GM21526 (cell line): ENCODE data around the gene GAL3ST2.
"Not testable (repeated sequence)": the region's sequence is repeated elsewhere in the genome, so short reads cannot be mapped to it uniquely, and the experiment has no call there.

Experiments used
- ATAC-seq: cut with Tn5 transposase; IDR thresholded peaks from one replicate; pipeline ENCODE4 v1.9.1; 2021; ENCODE audit warnings: moderate library complexity; ENCODE audit not compliant: unreplicated experiment, low FRiP score

Gene GAL3ST2

GRCh38 chr2:241782053-241782452 is 5.4 kb downstream of the GAL3ST2 start:
- not testable (repeated sequence) for ATAC-seq

GRCh38 chr2:241788135-241788534 is 11.5 kb downstream of the GAL3ST2 start:
- no peak for ATAC-seq

GRCh38 chr2:241788572-241788971 is 11.9 kb downstream of the GAL3ST2 start:
- ATAC-seq, result no peak

- ATAC-seq, result not testable (repeated sequence)
Observed at GRCh38 chr2:241791385-241791784, 14.8 kb downstream of the GAL3ST2 start.

- ATAC-seq, result no peak
Observed at GRCh38 chr2:241793385-241793784, 16.8 kb downstream of the GAL3ST2 start.

- no peak for ATAC-seq
Observed at GRCh38 chr2:241794250-241794823, 17.7 kb downstream of the GAL3ST2 start.

GRCh38 chr2:241795021-241795999 is 18.7 kb downstream of the GAL3ST2 start:
- ATAC-seq, result no peak

- no peak for ATAC-seq
Observed at GRCh38 chr2:241796209-241796608, 19.6 kb downstream of the GAL3ST2 start.

- ATAC-seq, result no peak
Observed at GRCh38 chr2:241796610-241797138, 20.1 kb downstream of the GAL3ST2 start.

GRCh38 chr2:241797441-241798080 is 20.9 kb downstream of the GAL3ST2 start:
- ATAC-seq, result no peak

- ATAC-seq, result no peak
Observed at GRCh38 chr2:241798081-241798630, 21.5 kb downstream of the GAL3ST2 start.

GRCh38 chr2:241798631-241799521 is 22.3 kb downstream of the GAL3ST2 start:
- ATAC-seq, result no peak

GRCh38 chr2:241799522-241800197 is 23.0 kb downstream of the GAL3ST2 start:
- ATAC-seq, result no peak

- ATAC-seq, result not testable (repeated sequence)
Observed at GRCh38 chr2:241800198-241800903, 23.7 kb downstream of the GAL3ST2 start.

GRCh38 chr2:241801611-241802420 is 25.2 kb downstream of the GAL3ST2 start:
- ATAC-seq, result no peak

- no peak for ATAC-seq
Observed at GRCh38 chr2:241802421-241803318, 26.0 kb downstream of the GAL3ST2 start.
